ENCODE measurements around the gene LRRC37A2. TPM values are rescaled to one million over a fixed set of nuclear protein-coding genes. Genes with fewer than 3 reads are reported as not detected.
A peak's percentile ranks its signal among the peaks of the same experiment; 100 is the strongest.
"Not testable (repeated sequence)": the region's sequence is repeated elsewhere in the genome, so short reads cannot be mapped to it uniquely, and the experiment has no call there.

The LRRC37A2 gene
- polyA plus RNA-seq (ENCODE audit: low read depth in 6 of 6) = 10 to 100 TPM in 2 of 6 donors, 1 to 10 TPM in 4; 6.3 to 17.6 (median 8.0) TPM

- H3K27me3 Mint-ChIP-seq; H3K9me3 Mint-ChIP-seq; DNase-seq; H3K4me3 Mint-ChIP-seq; H3K36me3 Mint-ChIP-seq; H3K27ac Mint-ChIP-seq; ATAC-seq (ENCODE audit: low read depth in 2 of 2); H3K4me1 Mint-ChIP-seq: not testable (repeated sequence)
Measured at GRCh38 chr17:46512168-46512567, at the start of gene LRRC37A2. Gene LRRC37A2 (plus strand): TSS chr17:46512468. CDS start chr17:46512713, 245 bp downstream.

DNA sequence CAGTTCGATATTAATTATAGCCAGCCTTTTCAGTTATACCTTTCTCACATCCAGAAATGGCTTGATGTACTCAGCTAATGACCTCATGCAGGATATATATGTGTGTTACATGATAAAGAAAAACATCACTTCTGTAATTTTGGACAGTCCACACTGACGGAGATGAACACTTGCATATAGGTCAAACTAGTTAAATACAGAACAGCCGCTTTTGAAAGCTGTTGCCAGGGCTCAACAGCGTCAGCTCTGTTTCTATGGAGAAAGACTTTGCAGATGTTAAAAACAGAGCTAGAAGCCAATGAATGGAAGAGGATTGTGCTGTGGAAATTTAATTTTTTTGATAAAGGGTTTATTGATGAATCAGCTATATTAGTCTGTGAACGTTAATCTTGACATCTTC lies 44.6 kb upstream of the LRRC37A2 start:
- H3K9me3 Mint-ChIP-seq; H3K36me3 Mint-ChIP-seq; H3K27me3 Mint-ChIP-seq; H3K27ac Mint-ChIP-seq; ATAC-seq (ENCODE audit: low read depth in 2 of 2); H3K4me3 Mint-ChIP-seq; DNase-seq; H3K4me1 Mint-ChIP-seq: not testable (repeated sequence)

GRCh38 chr17:46474489-46474888 lies 37.8 kb upstream of the LRRC37A2 start:
- not testable (repeated sequence) for DNase-seq; H3K9me3 Mint-ChIP-seq; H3K27me3 Mint-ChIP-seq; ATAC-seq (ENCODE audit: low read depth in 2 of 2); H3K36me3 Mint-ChIP-seq; H3K4me3 Mint-ChIP-seq; H3K4me1 Mint-ChIP-seq; H3K27ac Mint-ChIP-seq

DNA sequence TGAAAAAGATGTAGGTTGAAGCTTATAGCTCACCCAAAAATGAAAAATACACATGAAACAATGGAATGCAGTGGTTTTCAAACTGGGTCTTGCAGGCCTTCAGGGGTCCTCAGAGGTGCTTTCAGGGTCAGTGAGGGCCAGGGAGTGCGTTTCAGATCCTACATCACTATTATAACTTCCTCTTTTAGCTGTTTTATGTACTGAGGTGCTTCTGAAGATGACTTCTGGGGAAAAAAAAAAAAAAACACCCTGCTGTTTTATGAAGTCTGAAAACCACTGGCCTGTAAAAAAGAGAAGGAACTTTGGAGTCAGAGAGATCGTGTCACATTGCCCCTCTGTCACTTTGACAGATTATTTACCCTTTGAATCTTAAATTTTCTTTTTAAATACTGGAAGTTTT lies 36.7 kb upstream of the LRRC37A2 start:
- not testable (repeated sequence) for H3K27me3 Mint-ChIP-seq, H3K36me3 Mint-ChIP-seq, H3K9me3 Mint-ChIP-seq, H3K4me1 Mint-ChIP-seq, DNase-seq, H3K4me3 Mint-ChIP-seq
- peak overlapping the region in 2 of 6 donors; percentile 13 to 47 for H3K27ac Mint-ChIP-seq
- peak; percentile 71 to 77 for ATAC-seq (ENCODE audit: low read depth in 2 of 2)

DNA sequence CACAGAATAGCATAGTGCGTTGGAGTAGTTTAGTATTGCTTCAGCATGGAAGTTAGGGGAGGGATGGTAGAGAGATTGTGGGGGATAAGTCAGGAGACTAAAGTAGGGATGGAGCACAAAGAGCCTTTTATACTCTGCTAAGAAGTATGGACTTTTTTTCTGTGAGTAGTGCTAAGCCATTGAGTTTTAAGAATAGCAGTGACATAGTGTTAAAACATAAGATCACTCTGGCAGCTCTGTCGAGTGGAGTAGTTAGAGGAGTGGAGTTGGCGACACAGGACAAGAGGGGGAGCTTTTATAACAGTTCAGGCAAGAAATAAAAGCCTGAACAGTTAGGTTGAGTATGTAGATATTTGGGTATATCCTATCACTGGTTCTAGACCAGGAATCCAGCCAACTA lies 33.4 kb upstream of the LRRC37A2 start:
- not testable (repeated sequence) for H3K9me3 Mint-ChIP-seq; H3K36me3 Mint-ChIP-seq; H3K27ac Mint-ChIP-seq; H3K4me3 Mint-ChIP-seq; DNase-seq; H3K4me1 Mint-ChIP-seq; ATAC-seq (ENCODE audit: low read depth in 2 of 2); H3K27me3 Mint-ChIP-seq

GRCh38 chr17:46481310-46481709 lies 31.0 kb upstream of the LRRC37A2 start:
- not testable (repeated sequence) for ATAC-seq (ENCODE audit: low read depth in 2 of 2); H3K4me3 Mint-ChIP-seq; H3K36me3 Mint-ChIP-seq; H3K9me3 Mint-ChIP-seq; H3K27me3 Mint-ChIP-seq; DNase-seq; H3K27ac Mint-ChIP-seq; H3K4me1 Mint-ChIP-seq

GRCh38 chr17:46492021-46492420 lies 20.2 kb upstream of the LRRC37A2 start:
- H3K36me3 Mint-ChIP-seq; H3K27me3 Mint-ChIP-seq; H3K4me1 Mint-ChIP-seq; H3K27ac Mint-ChIP-seq; H3K9me3 Mint-ChIP-seq; DNase-seq; H3K4me3 Mint-ChIP-seq; ATAC-seq (ENCODE audit: low read depth in 2 of 2): not testable (repeated sequence)

GRCh38 chr17:46499437-46500139 lies 12.7 kb upstream of the LRRC37A2 start:
- not testable (repeated sequence) for H3K4me3 Mint-ChIP-seq; H3K4me1 Mint-ChIP-seq; H3K36me3 Mint-ChIP-seq; DNase-seq; H3K27me3 Mint-ChIP-seq; H3K27ac Mint-ChIP-seq; H3K9me3 Mint-ChIP-seq; ATAC-seq (ENCODE audit: low read depth in 2 of 2)

- DNase-seq; H3K27ac Mint-ChIP-seq; H3K4me3 Mint-ChIP-seq; H3K36me3 Mint-ChIP-seq; H3K4me1 Mint-ChIP-seq; H3K27me3 Mint-ChIP-seq; H3K9me3 Mint-ChIP-seq; ATAC-seq (ENCODE audit: low read depth in 2 of 2): not testable (repeated sequence)
Measured at GRCh38 chr17:46505896-46506295, 6.4 kb upstream of the LRRC37A2 start.

GRCh38 chr17:46534716-46535115 lies 22.4 kb downstream of the LRRC37A2 start:
- not testable (repeated sequence) for DNase-seq; H3K27ac Mint-ChIP-seq; H3K27me3 Mint-ChIP-seq; H3K4me3 Mint-ChIP-seq; H3K9me3 Mint-ChIP-seq; H3K4me1 Mint-ChIP-seq; H3K36me3 Mint-ChIP-seq; ATAC-seq (ENCODE audit: low read depth in 2 of 2)

- ATAC-seq (ENCODE audit: low read depth in 2 of 2); DNase-seq; H3K4me1 Mint-ChIP-seq; H3K9me3 Mint-ChIP-seq; H3K27me3 Mint-ChIP-seq; H3K27ac Mint-ChIP-seq; H3K4me3 Mint-ChIP-seq; H3K36me3 Mint-ChIP-seq: not testable (repeated sequence)
Measured at GRCh38 chr17:46548607-46549006, 36.3 kb downstream of the LRRC37A2 start.

- not testable (repeated sequence) for H3K4me1 Mint-ChIP-seq, H3K9me3 Mint-ChIP-seq, DNase-seq, H3K27ac Mint-ChIP-seq, H3K36me3 Mint-ChIP-seq, H3K4me3 Mint-ChIP-seq, H3K27me3 Mint-ChIP-seq
- ATAC-seq (ENCODE audit: low read depth in 2 of 2) = peak in 1 of 2 donors; percentile 30
Measured at GRCh38 chr17:46559155-46559554, 46.9 kb downstream of the LRRC37A2 start.

DNA sequence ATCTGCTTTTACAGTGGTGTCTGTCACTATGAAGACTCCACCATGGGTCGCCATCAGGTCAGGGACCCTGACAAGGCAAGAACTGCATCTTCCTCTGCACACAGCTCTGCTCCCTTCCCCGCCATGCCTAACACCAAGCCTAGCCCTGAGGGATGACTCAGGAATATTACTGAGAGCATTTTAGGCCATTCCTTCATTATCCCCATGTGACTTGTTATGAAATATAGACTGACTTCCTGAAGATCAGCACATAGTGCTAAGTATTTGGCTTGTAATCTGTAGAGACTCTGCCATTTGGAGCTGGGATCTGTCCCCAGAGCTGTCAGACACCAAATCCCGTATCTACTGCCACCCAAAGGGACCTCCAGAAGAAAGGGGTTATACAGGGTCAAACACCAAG lies 47.8 kb downstream of the LRRC37A2 start:
- H3K4me3 Mint-ChIP-seq; H3K4me1 Mint-ChIP-seq; H3K27me3 Mint-ChIP-seq; H3K36me3 Mint-ChIP-seq; ATAC-seq (ENCODE audit: low read depth in 2 of 2); H3K27ac Mint-ChIP-seq; DNase-seq; H3K9me3 Mint-ChIP-seq: not testable (repeated sequence)

DNA sequence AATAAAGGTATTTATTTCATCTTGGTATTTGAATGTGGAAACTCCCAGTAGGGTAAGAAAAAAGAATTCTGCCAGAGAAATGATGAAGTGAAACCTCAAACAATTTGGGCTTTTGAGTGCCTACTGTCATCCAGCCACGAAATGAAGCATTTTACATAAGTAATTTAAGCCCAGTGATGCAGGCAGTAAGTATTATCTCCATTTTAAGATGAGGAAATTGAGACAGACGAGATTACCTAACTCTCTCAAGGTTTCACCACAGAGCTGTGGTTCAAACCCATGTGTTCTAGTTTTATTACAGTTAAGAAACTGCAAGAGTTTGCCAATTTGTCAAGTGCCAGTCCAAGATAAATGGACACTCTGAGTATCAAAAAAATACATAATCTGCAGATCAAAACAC lies 54.0 kb downstream of the LRRC37A2 start:
- not testable (repeated sequence) for H3K4me3 Mint-ChIP-seq, H3K9me3 Mint-ChIP-seq, DNase-seq, H3K4me1 Mint-ChIP-seq, H3K36me3 Mint-ChIP-seq, H3K27me3 Mint-ChIP-seq, H3K27ac Mint-ChIP-seq
- ATAC-seq (ENCODE audit: low read depth in 2 of 2) = peak; percentile 98 to 99

DNA sequence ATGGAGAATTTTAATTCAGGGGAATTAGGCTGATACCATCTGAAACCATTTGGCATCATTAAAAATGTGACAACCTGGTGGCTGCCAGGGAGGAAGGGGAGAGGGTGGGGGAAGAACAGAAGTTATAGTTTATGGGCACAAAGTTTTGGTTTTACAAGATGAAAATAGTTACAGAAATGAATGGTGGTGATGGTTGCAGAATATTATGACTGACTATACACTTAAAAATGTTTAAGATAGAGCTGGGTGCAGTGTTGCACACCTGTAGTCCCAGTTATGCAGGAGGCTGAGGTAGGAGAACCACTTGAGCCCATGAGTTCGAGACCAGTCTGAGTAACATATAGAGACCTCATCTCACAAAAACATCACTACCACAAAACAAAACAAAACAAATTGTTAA lies 54.7 kb downstream of the LRRC37A2 start:
- H3K4me1 Mint-ChIP-seq; H3K36me3 Mint-ChIP-seq; H3K27ac Mint-ChIP-seq; DNase-seq; H3K4me3 Mint-ChIP-seq; ATAC-seq (ENCODE audit: low read depth in 2 of 2); H3K9me3 Mint-ChIP-seq; H3K27me3 Mint-ChIP-seq: not testable (repeated sequence)

All from naive B cell (primary cell).